SK-N-SH (cell line): Measurements from ENCODE around the gene UBL4B. TPM values are rescaled to one million over a fixed set of nuclear protein-coding genes. Genes with fewer than 3 reads are reported as not detected.

Experiments
- CTCF ChIA-PET: fragments of 300-600, 350-600 bp; formaldehyde crosslinking; extraction: SDS; loops from one replicate; lab custom pipeline; 2021; lab: Yijun Ruan, JAX
- POLR2A ChIA-PET: fragments of 350-600 bp; sonication (Branson Sonifier 250); formaldehyde crosslinking; extraction: SDS; loops from one replicate; lab custom pipeline; 2020; ENCODE audit warnings: antibody characterized with exemption, inconsistent platforms; lab: Yijun Ruan, JAX
- DNase-seq: peaks from one replicate; pipeline ENCODE4 v3.0.0; 2012
- H2AFZ ChIP-seq: fragments of 200-600 bp; sonication (generic); 2 replicates; pipeline ENCODE4 v1.8.1; 2016; ENCODE audit warnings: antibody characterized with exemption, mild to moderate bottlenecking, low read depth
- H3F3A ChIP-seq: fragments of 200-600 bp; sonication (generic); replicated peaks from 2 replicates; pipeline ENCODE3; 2016; ENCODE audit warnings: antibody characterized with exemption, mild to moderate bottlenecking; ENCODE audit not compliant: insufficient read depth
- H3K27ac ChIP-seq, 2 experiments: fragments of 200-500 bp in 1 of 2; fragments of 200-600 bp in 1 of 2; sonication (Bioruptor generic) in 1 of 2; sonication (generic), shearing (Covaris generic) in 1 of 2; 2 replicates each; pipeline versions ENCODE4 v1.5.1 to v1.6.1; 2014 to 2016; ENCODE audit warnings: low read depth in 2 of 2, inconsistent platforms in 1 of 2, low read length in 1 of 2, mild to moderate bottlenecking in 1 of 2, mixed read lengths in 1 of 2
- H3K27me3 ChIP-seq: fragments of 200-600 bp; sonication (generic), shearing (Covaris generic); 2 replicates; pipeline ENCODE4 v1.6.1; 2016; ENCODE audit warnings: mixed run types; ENCODE audit not compliant: insufficient read depth
- H3K36me3 ChIP-seq, 2 experiments: fragments of 200-500 bp in 1 of 2; fragments of 200-600 bp in 1 of 2; sonication (Bioruptor generic) in 1 of 2; sonication (generic) in 1 of 2; replicated peaks in 1 of 2; 2 replicates each; pipeline versions ENCODE3 to v1.5.1; 2014 to 2016; ENCODE audit warnings: low read length in 1 of 2, mild to moderate bottlenecking in 1 of 2; ENCODE audit not compliant: insufficient read depth in 2 of 2, control insufficient read depth in 1 of 2
- H3K4me1 ChIP-seq, 2 experiments: fragments of 200-500 bp in 1 of 2; fragments of 200-600 bp in 1 of 2; sonication (Bioruptor generic) in 1 of 2; sonication (generic), shearing (Covaris generic) in 1 of 2; 2 replicates each; pipeline versions ENCODE4 v1.5.1 to v1.6.1; 2014 to 2016; ENCODE audit warnings: low read depth in 1 of 2, low read length in 1 of 2, mixed run types in 1 of 2; ENCODE audit not compliant: insufficient read depth in 2 of 2, control insufficient read depth in 1 of 2
- H3K4me2 ChIP-seq: fragments of 200-600 bp; sonication (generic), shearing (Covaris generic); 2 replicates; pipeline ENCODE4 v1.6.1; 2017; ENCODE audit warnings: mixed run types
- H3K4me3 ChIP-seq, 2 experiments: fragments of 200-500 bp in 1 of 2; fragments of 200-600 bp in 1 of 2; sonication (Bioruptor generic) in 1 of 2; sonication (generic), shearing (Covaris generic) in 1 of 2; 2 replicates each; pipeline versions ENCODE4 v1.5.1 to v1.8.1; 2014 to 2016; ENCODE audit warnings: low read depth in 2 of 2, inconsistent platforms in 1 of 2, low read length in 1 of 2, mild to moderate bottlenecking in 1 of 2, mixed read lengths in 1 of 2, moderate library complexity in 1 of 2
- H3K79me2 ChIP-seq: fragments of 200-600 bp; sonication (generic); 2 replicates; pipeline ENCODE4 v1.8.1; 2017; ENCODE audit warnings: mild to moderate bottlenecking; ENCODE audit not compliant: insufficient read depth
- H3K9ac ChIP-seq: fragments of 200-600 bp; sonication (generic); 2 replicates; pipeline ENCODE4 v1.6.1; 2017; ENCODE audit warnings: mixed run types
- H3K9me2 ChIP-seq: fragments of 200-600 bp; sonication (generic); 2 replicates; pipeline ENCODE4 v1.6.1; 2017; ENCODE audit warnings: mixed run types
- H3K9me3 ChIP-seq: fragments of 200-600 bp; sonication (generic); 2 replicates; pipeline ENCODE4 v1.6.1; 2017; ENCODE audit warnings: mixed run types, mild to moderate bottlenecking, moderate library complexity
- H4K20me1 ChIP-seq: fragments of 200-600 bp; sonication (generic); 2 replicates; pipeline ENCODE4 v1.6.1; 2017; ENCODE audit warnings: mild to moderate bottlenecking, mixed run types; ENCODE audit not compliant: insufficient read depth
- CTCF ChIP-seq: fragments of 200-600 bp; sonication (generic); IDR thresholded peaks from 2 replicates; pipeline ENCODE4 v1.6.1; 2017; ENCODE audit warnings: antibody characterized with exemption, mild to moderate bottlenecking, moderate library complexity
- ELF1 ChIP-seq: IDR thresholded peaks from 2 replicates; pipeline ENCODE4 v1.4.0; 2012
- FOXM1 ChIP-seq: IDR thresholded peaks from 2 replicates; pipeline ENCODE4 v1.4.0; 2012; ENCODE audit warnings: low read depth, mild to moderate bottlenecking
- GABPA ChIP-seq: IDR thresholded peaks from 2 replicates; pipeline ENCODE4 v1.4.0; 2012; ENCODE audit warnings: low read depth, mild to moderate bottlenecking
- GATA2 ChIP-seq: sonication (generic); formaldehyde crosslinking; IDR thresholded peaks from 2 replicates; pipeline ENCODE4 v1.5.0; 2020; ENCODE audit warnings: mild to moderate bottlenecking, missing genetic modification reagents
- MAX ChIP-seq: IDR thresholded peaks from 2 replicates; pipeline ENCODE4 v1.4.0; 2012; ENCODE audit warnings: low read depth
- MEF2A ChIP-seq: IDR thresholded peaks from 2 replicates; pipeline ENCODE4 v1.4.0; 2012; ENCODE audit warnings: low read depth, borderline replicate concordance
- MXI1 ChIP-seq: IDR thresholded peaks from 2 replicates; pipeline ENCODE4 v1.6.1; 2012; ENCODE audit warnings: mild to moderate bottlenecking, low read depth, low read length, improper control_type of control experiment
- NFIC ChIP-seq: IDR thresholded peaks from 2 replicates; pipeline ENCODE4 v1.4.0; 2012; ENCODE audit warnings: borderline replicate concordance
- NRF1 ChIP-seq: IDR thresholded peaks from 2 replicates; pipeline ENCODE4 v1.6.1; 2012; ENCODE audit warnings: low read depth, mild to moderate bottlenecking, low read length
- PBX3 ChIP-seq: IDR thresholded peaks from 2 replicates; pipeline ENCODE4; 2012
- REST ChIP-seq: IDR thresholded peaks from 2 replicates; pipeline ENCODE4 v1.6.1; 2012; ENCODE audit warnings: mild to moderate bottlenecking, low read depth, low read length, moderate library complexity
- USF1 ChIP-seq: IDR thresholded peaks from 2 replicates; pipeline ENCODE4 v1.4.0; 2012; ENCODE audit warnings: low read depth, borderline replicate concordance
- USF2 ChIP-seq: fragments of 150-350 bp; IDR thresholded peaks from 2 replicates; pipeline ENCODE4 v1.6.1; 2017; ENCODE audit warnings: antibody characterized with exemption, low read length, low read depth, borderline replicate concordance
- YY1 ChIP-seq: IDR thresholded peaks from 2 replicates; pipeline ENCODE4 v1.4.0; 2012; ENCODE audit warnings: low read depth, mild to moderate bottlenecking
- ZBTB33 ChIP-seq: IDR thresholded peaks from 2 replicates; pipeline ENCODE4 v1.4.0; 2012; ENCODE audit warnings: low read depth, borderline replicate concordance
- WGBS: methylation state at CpG from one replicate; pipeline ENCODE4 v1.1.6; 2017; ENCODE audit warnings: low lambda C conversion rate; 5-methylcytosine and 5-hydroxymethylcytosine counted together
- polyA plus RNA-seq, 3 experiments: library from polyadenylated mRNA; depleted of rRNA; stranded (reverse); fragments of >200 nt; gene quantifications; 2 replicates each; pipeline ENCODE4 v1.2.3, GENCODE V29; 2012

Gene UBL4B
- polyA plus RNA-seq, 1 of the 3 experiments (the other 2 are of a cell fraction), result not detected

- H3K4me1 ChIP-seq, result peaks cover 0 to 83% of the 10 kb centered on the region in 2 experiments; a peak in 2 of 4 replicates
- H3K4me2 ChIP-seq, result no peak overlapping the region
- H3K4me3 ChIP-seq, result no peak overlapping the region
- H2AFZ ChIP-seq, result no peak overlapping the region
- no peak for DNase-seq
- CTCF ChIA-PET, result interaction anchor here (0.8 to 51.7 kb wide), 11 partner anchors 10 to 111 kb away, joined by 3 to 1768 read pairs (median 7); partner anchors contain the start of genes AHCYL1 and STRIP1
- no peak overlapping the region for H3K9ac ChIP-seq
- H3K36me3 ChIP-seq, result no peaks in the 10 kb centered on the region
- no peaks in the 10 kb centered on the region for H3K9me3 ChIP-seq
- no peaks in the 10 kb centered on the region for H3K79me2 ChIP-seq
- H3K9me2 ChIP-seq, result no peaks in the 10 kb centered on the region
- H4K20me1 ChIP-seq, result no peaks in the 10 kb centered on the region
- no peaks in the 10 kb centered on the region for H3F3A ChIP-seq
- 80% methylated on average over 3 of the region's 3 CpGs for WGBS
- no peaks in the 10 kb centered on the region for H3K27me3 ChIP-seq
- TF ChIP-seq CTCF (no peak), USF1 (no peak), YY1 (no peak), REST (no peak), USF2 (no peak), GATA2 (CRISPR knock-in tag) (no peak), PBX3 (no peak), ELF1 (no peak), MAX (no peak), MXI1 (no peak), FOXM1 (no peak), GABPA (no peak), NRF1 (no peak), MEF2A (no peak), ZBTB33 (no peak), NFIC (no peak)
- POLR2A ChIA-PET, result interaction anchor here (0.7 to 0.8 kb wide), 2 partner anchors 35 to 53 kb away, joined by 4 to 6 read pairs; no protein-coding TSS in a partner anchor
- H3K27ac ChIP-seq, result peak overlapping the region in 1 of 2 experiments; percentile 62; a peak in 2 of 4 replicates
Observed at GRCh38 chr1:110091791-110092190, 20.5 kb upstream of the UBL4B start.
